HG02571 (cell line): ENCODE measurements around the gene SNX20.

Experiments
- ATAC-seq: cut with Tn5 transposase; IDR thresholded peaks from one replicate; pipeline ENCODE4 v1.9.1; 2021; ENCODE audit warnings: mild to moderate bottlenecking, moderate library complexity; ENCODE audit not compliant: unreplicated experiment

Gene SNX20

DNA sequence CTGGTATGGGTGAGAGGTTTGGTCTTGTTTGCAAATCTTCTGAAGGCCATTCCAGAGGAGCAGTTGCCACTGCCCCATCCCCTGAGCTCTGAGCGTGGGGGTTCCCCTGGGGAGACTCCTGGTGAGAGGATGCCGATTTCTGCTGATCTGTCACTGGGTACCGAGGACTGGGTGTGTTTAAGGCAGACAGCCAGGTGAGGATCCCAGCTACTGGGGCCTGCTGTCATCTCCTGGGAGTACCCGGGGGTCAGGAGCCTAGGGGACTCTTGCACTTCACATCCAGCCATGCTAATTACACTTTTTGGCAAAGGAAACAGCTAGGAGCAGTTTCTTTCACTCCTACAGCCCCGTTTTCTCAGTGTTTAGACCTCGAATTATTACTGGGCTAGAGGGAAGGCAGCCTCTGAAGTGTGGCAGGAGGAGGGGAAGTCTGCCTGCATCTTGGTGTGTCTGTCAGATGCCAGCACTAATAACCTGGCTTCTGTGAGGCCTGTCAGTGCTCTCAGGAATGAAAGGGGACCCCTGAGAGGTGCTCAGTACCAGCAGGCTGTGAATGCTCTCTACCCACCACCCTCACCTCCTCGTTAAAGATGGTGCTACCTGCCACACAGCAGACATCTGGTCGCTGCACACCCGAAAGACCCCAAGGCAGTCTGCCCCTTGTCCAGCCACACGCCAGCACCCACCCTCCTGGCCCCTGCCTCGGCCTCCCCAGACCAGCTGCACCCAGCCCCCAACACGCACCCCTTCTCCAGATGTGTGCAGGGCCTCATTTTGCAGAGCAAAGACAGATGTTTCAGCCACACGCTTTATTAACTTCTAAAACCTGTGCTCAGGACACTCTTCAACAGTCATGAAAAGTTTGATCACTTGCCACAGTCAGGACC lies 43.2 kb downstream of the SNX20 start:
- ATAC-seq = no peak

GRCh38 chr16:50636753-50637374 lies 44.2 kb downstream of the SNX20 start:
- ATAC-seq = no peak

DNA sequence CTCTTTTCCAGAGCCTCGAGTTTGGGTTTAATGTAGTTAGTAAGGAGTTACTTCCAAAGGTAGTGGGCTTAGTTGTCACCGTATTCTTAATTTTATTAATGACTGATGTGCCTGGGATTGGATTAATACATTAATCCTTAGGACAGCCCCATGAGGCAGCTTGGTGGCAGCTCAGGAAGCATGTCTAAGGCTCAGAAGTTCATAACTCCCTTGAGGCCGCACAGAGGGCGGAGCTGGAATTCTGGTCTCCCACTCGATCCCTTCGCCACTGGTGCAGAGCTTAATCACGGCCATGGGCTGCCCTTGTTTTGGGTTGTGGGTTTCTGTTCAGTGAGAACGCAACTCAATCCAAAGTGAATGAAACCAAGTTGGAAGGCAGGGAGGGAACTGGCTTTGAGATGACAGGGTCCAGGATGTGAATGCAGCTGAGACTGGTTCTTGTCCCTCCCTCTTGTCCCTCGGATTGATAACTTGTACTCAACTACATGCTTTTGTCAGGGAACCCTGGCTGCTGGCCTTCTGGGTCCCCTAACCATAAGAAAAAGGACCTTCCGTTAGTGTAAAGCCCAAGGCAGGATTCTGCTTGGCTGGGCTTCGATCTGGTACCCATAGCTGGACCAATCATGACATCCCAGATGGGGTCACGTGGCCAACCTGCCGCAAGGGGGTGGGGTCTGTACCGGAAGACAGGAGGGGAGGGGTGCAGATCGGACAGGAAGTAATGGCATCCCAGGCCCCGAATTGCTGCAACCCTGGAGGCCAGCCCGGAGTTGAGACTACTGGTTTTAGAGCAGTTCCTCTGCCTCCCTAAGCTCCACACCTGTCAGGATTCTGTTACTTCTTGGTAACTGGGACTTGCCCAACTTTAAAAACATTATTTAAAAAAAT lies 45.4 kb downstream of the SNX20 start:
- no peak for ATAC-seq

- no peak for ATAC-seq
Observed at GRCh38 chr16:50634947-50635346, 46.2 kb downstream of the SNX20 start.

DNA sequence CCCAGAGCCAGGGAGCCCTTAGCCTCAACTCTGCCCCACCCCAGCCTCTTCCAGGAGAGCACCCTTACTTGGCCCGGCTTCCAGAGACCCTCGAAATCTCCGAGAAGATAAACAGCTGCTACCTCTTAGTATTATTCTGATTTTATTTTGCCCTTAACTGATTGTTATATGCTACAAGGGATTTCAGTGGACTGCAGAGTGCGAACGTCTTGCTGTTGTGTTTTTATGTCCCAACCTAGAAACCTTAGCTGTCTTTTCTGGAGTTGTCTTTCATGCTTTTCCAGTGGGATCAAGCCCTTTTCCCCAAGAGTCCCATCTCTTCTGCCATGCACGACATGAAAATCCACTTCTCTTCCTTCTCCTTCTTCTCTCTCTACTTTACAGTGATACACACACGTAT lies 47.0 kb downstream of the SNX20 start:
- no peak for ATAC-seq

DNA sequence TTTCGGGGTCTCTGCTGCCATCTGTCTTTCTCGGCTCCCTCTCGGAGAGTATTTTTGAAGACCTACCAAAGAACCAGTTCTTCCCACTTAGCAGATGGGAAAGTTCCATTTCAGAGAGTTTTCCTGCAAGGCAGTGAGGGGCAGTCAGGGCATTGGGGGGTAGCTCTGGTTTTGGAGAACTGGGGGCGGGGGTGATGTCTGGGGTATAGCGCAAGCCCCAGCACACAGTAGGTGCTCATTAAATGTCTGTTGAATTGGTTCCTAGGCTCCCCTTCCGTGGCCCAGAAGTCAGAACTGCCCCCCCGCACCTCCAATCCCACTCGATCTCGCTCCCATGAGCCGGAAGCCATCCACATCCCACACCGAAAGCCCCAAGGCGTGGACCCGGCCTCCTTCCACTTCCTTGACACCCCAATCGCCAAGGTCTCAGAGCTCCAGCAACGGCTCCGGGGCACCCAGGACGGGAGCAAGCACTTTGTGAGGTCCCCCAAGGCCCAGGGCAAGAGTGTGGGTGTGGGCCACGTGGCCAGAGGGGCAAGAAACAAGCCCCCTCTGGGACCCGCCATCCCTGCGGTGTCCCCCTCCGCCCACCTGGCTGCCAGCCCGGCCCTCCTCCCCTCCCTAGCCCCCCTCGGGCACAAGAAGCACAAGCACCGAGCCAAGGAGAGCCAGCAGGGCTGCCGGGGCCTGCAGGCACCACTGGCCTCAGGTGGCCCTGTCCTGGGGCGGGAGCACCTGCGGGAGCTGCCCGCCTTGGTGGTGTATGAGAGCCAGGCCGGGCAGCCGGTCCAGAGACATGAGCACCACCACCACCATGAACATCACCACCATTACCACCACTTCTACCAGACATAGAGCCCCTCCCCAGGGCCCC lies 47.9 kb downstream of the SNX20 start:
- ATAC-seq = no peak

- ATAC-seq = no peak
Observed at GRCh38 chr16:50631985-50632576, 49.0 kb downstream of the SNX20 start.

- ATAC-seq = no peak
Observed at GRCh38 chr16:50631249-50631984, 49.7 kb downstream of the SNX20 start.

DNA sequence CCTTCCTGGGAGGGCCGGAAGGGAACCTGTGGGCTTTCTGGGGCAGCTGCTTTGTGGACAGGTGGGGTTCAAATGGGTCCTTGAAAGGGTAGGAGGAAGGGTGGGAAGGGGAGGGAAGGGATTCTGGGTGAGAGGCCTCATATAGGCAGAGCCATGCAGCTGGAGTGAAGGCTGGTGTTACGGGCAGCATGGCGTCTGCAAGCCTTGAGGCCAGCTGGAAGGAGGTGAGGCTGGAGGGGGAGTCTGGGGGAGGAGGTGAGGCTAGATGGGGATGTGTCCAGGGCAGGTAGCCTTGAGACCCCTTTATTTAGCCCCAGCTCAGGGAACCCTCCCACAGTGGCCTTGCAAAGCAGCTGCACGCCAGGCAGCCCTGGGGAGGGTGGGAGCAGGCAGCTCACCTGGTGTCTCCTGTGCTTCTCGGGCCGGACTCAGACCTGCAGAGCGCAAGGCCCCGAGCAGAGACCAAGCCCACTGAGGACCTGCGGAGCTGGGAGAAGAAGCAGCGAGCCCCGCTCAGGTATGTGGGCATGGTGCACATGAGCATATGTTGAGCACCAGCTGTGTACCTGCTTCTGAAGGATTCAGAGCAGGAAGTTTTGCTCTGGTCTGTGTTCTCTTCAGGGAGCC lies 50.6 kb downstream of the SNX20 start:
- no peak for ATAC-seq

DNA sequence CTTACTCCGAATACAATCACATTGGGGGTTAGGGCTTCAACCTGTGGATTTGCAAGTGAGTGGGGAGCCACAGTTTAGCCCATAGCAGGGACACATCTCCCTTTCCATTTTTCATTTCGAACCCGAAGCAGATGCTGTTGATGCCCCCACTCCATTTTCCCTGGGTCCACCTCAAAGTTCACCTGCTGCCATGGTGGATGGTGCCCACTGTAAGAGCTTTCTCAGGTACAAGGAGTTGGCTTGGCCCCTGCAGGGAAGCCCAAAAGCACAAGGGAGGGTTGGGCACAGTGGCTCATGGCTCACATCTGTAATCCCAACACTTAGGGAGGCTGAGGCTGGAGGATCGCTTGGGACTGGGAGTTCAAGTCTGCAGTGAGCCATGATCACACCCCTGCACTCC lies 51.8 kb downstream of the SNX20 start:
- no peak for ATAC-seq

DNA sequence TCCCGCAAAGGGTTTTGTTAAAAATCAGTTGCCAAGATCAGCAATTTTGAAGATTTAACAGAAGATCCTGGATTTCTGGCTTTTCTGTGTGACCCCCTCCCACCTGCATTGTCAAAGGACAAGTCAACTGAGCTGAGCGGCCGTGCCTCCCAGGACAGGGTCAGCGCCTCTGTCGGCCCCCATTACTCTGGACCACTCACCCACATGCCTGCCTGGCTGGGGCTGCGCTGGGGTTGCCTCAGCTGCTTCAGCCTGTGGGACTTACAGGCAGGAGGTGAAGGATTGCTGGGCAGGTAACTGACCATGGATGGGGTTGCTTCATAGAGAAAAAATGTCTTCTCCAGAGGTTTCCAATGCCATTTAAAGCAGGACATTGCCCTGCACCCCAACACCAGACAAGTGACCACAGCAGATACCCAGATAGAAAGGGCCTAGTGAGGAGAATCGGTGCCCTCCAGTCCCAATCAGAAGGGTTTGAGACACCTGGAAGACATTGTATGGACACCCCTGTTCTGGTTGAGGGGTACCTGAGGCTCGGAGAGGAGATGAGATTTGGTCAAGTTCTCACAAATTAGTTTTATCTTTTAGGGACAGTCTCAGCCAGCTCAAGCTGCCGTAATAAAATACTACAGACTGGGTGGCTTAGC lies 52.8 kb downstream of the SNX20 start:
- no peak for ATAC-seq

- ATAC-seq = no peak
Observed at GRCh38 chr16:50627419-50627818, 53.7 kb downstream of the SNX20 start.

DNA sequence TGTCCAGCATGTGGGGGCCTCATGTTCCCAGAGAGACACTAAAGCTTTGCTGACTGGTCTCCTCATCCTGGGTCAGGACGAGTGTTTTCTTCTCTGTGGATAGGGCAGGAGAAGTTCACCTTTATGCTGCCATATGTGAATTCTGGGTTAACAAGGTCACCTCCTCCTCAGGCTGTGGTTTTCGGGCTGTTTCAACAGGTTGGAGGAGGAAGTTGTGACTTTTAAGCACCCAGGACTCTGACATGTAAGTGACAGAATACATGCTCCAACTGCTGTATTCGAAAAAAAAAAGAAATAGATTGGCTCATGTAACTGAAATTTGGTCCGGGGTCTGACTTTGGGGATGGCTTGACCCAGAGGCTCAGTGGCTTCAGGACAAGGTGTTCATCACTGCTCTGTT lies 54.2 kb downstream of the SNX20 start:
- ATAC-seq = no peak

- ATAC-seq = no peak
Observed at GRCh38 chr16:50625374-50625773, 55.7 kb downstream of the SNX20 start.

- no peak for ATAC-seq
Observed at GRCh38 chr16:50624449-50624970, 56.6 kb downstream of the SNX20 start.

- ATAC-seq = no peak
Observed at GRCh38 chr16:50622643-50623369, 58.3 kb downstream of the SNX20 start.

DNA sequence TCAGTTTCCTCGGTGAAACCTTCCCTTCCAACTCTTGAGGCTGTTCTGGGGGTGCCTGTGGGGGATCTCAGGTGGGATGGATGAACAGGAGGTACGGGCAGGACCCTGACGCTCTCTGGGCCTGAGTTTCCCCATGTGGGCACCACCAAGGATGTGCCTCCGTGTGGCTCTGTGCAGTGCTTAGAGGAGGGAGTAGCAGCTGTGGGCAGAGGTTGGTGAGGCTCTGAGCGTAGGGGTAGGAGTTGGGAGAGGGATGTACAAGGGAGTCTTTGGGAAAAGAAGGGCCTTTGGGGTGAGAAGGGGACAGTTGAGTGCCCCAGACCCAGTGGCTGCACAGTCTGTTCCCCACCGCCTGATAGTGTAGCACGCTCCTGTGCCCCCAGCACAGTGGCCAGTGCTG lies 59.1 kb downstream of the SNX20 start:
- no peak for ATAC-seq
